Inflammatory macrophage (primary cell): ENCODE measurements around the gene BOLA2B.
A peak's percentile ranks its signal among the peaks of the same experiment; 100 is the strongest.
"Not testable (repeated sequence)": the region's sequence is repeated elsewhere in the genome, so short reads cannot be mapped to it uniquely, and the experiment has no call there.

Source experiments
- DNase-seq, 2 donors: peaks; one replicate each; pipeline ENCODE4 v3.0.0-alpha.2; 2020 to 2022

Gene BOLA2B

GRCh38 chr16:30184096-30184890 lies 9.2 kb downstream of the BOLA2B start:
- DNase-seq = peak; percentile 43 to 49

DNA sequence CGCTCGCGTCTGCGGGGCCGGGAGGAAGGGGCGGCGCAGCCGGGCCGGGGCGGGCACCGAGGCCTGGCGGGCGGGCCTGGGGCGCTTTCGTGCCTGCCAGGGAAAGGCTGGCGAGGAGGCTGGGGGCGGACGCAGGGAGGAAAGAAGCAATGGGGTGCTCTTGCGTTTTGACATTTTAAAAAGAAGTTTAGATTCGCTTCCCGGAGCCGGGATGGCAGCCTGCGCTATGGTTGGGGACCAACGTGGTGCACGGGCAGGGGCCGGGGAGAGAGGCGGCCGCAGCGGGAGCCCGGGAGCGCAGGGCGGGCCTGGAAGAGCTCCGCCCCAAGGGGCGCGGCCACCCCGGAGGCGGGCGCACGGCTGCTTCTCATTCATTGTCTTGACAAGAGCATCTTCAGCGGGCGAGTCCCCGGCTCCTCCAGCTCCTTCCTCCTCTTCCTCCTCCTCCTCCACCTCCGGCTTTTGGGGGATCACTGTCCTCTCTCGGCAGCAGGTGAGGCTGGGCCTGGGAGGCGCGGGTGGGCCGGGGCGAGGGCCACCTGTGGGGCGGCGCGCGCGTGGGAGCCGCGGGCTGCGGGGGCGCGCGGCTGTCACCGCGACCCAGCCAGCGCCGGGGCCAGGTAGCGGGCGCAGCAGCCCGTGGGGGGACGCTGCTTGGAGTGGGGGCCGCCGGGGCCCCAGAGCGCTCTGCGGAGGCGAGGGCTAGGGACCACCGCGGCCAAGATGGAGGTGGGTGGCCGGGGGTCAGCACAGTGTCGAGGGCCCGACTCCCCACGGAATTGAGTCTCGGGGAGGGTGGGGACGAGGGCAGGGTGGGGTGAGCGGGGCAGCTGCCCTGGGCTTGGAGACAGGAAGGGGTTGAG lies 10.0 kb downstream of the BOLA2B start, which contains the start of gene CORO1A:
Gene CORO1A, plus strand, starts transcription at position 370 of the 863 bp plus-strand sequence. CDS start 1,608 bp downstream, outside the sequence.
- DNase-seq = peak; percentile 73 to 81

DNA sequence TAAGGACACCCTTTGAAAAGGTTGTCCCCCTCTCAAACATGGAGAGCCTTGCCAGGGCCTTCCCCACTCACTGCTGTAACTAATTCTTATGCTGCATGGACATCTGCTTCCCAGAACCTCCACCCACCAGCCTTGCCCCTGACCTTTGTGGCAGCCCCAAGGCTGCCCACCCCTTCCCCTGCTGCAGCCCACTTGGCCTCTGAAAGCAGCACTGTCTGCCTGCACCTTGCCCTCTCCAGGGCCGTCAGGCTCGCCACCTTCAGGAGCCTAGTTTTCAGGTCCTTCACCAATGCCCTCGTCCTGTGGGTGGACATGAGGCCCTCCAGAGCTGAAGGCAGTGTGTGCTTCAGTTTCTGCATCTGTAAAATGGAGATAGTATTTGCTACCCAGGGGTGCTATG lies 12.7 kb downstream of the BOLA2B start:
- DNase-seq = peak in 1 of 2 donors; percentile 26

DNA sequence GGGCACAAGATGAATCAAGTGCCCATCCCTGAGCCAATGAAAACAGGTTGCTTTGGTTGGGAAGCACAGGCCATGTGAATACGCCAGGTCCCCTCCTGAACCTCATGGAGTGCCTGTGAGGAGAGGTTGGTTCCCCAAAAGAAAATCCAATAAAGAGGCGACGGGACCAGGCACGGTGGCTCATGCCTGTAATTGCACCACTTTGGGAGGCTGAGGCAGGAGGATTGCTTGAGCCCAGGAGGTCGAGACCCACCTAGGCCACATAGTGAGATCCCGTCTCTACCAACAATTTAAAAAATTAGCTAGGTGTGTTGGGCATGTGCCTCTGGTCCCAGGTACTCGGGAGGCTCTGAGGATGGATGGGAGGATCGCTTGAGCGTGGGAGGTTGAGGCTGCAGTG lies 13.5 kb downstream of the BOLA2B start:
- DNase-seq = no peak

- no peak for DNase-seq
Measured at GRCh38 chr16:30179195-30179594, 14.3 kb downstream of the BOLA2B start.

DNA sequence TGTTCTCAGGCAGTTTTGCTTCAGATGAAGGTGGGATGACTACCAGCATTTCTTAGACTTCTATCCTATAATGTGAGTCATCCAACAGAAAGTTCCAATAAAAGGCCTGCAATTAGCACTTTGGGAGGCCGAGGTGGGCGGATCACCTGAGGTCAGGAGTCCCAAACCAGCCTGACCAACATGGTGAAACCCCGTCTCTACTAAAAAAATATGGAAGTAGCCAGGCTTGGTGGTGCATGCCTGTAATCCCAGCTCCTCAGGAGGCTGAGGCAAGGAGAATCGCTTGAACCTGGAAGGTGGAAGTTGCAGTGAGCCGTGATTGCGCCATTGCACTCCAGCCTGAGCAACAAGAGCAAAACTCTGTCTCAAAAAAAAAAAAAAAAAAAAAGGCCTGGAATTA lies 16.6 kb downstream of the BOLA2B start:
- peak; percentile 35 to 59 for DNase-seq

DNA sequence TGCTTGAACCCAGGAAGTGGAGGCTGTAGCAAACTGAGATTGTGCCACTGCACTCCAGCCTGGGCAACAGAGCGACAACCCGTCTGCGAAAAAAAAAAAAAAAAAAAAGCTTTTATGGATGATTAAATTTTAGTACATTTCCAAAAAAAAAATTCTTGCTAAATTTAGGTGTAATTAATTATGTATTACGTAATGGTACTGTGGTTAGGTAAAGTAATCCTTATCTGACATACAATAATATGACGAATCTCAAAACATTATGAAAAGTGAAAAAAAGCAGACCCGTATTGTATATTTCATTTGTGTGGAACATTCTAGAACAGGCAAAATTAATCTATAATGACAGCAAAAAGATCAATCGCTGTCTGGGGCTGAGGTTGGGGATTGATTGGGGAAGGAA lies 20.4 kb downstream of the BOLA2B start:
- DNase-seq = no peak

GRCh38 chr16:30170145-30170544 lies 23.3 kb downstream of the BOLA2B start:
- DNase-seq = not testable (repeated sequence)

DNA sequence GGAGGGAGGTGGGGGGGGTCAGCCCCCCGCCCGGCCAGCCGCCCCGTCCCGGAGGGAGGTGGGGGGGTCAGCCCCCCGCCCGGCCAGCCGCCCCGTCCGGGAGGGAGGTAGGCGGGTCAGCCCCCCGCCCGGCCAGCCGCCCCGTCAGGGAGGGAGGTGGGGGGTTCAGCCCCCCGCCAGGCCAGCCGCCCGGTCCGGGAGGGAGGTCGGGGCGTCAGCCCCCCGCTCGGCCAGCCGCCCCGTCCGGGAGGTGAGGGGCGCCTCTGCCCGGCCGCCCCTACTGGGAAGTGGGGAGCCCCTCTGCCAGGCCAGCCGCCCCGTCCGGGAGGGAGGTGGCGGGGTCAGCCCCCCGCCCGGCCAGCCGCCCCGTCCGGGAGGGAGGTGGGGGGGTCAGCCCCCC lies 24.1 kb downstream of the BOLA2B start:
- not testable (repeated sequence) for DNase-seq

DNA sequence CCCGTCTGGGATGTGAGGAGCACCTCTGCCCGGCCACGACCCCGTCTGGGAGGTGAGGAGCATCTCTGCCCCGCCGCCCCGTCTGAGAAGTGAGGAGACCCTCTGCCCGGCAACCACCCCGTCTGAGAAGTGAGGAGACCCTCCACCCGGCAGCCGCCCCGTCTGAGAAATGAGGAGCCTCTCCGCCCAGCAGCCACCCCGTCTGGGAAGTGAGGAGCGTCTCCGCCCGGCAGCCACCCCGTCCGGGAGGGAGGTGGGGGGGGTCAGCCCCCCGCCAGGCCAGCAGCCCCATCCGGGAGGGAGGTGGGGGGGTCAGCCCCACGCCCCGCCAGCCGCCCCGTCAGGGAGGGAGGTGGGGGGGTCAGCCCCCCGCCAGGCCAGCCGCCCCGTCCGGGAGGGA lies 24.7 kb downstream of the BOLA2B start:
- DNase-seq = not testable (repeated sequence)

- DNase-seq = peak; percentile 82 to 88
Measured at GRCh38 chr16:30166202-30166902, 27.1 kb downstream of the BOLA2B start.

DNA sequence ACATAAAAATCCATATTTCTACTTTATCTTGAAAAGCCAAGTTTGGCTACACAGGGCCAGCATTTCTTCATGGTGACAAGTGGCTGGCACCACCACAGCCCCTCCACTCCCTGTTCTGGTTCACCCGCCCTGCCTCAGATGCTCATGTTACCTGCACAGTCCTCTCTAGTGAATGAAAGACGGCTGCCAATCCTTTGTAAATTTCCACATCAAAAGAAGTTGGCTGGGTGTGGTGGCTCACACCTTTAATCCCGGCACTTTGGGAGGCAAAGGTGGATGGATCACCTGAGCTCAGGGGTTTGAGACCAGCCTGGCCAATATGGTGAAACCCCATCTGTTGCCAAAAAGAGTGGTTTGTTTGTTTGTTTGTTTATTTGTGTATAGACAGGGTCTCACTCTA lies 29.9 kb downstream of the BOLA2B start:
- DNase-seq = no peak

GRCh38 chr16:30157214-30157613 lies 36.3 kb downstream of the BOLA2B start:
- DNase-seq = no peak

DNA sequence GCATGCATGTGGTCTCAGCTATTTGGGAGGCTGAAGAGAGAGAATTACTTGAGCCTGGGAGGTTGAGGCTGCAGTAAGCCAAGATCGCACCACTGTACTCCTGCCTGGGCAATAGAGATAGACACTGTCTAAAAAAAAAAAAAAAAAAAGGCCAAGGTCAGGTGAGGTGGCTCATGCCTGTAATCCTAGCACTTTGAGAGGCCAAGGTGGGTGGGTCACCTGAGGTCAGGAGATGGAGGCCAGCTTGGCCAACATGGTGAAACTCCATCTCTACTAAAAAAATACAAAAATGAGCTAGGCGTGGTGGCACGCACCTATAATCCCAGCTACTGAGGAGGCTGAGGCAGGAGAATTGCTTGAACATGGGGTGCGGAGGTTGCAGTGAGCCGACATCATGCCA lies 38.3 kb downstream of the BOLA2B start:
- DNase-seq = no peak

GRCh38 chr16:30152517-30152916 lies 40.9 kb downstream of the BOLA2B start:
- no peak for DNase-seq

DNA sequence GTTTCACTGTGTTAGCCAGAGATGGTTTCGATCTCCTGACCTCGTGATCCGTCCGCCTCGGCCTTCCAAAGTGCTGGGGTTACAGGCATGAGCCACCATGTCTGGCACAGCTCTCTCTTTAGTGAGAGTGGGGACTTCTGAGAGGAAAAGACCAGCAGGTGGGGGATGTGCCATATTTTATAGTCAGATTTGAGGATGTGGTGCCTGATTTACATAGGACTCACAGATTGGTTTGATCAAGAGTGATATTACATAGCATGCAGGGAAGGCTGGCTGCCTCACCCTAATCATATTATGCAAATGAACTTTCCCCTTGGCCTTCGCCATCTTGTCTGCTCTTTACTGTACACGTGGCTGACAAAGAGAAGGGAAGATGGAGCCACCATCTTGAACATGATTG lies 42.4 kb downstream of the BOLA2B start:
- no peak for DNase-seq

DNA sequence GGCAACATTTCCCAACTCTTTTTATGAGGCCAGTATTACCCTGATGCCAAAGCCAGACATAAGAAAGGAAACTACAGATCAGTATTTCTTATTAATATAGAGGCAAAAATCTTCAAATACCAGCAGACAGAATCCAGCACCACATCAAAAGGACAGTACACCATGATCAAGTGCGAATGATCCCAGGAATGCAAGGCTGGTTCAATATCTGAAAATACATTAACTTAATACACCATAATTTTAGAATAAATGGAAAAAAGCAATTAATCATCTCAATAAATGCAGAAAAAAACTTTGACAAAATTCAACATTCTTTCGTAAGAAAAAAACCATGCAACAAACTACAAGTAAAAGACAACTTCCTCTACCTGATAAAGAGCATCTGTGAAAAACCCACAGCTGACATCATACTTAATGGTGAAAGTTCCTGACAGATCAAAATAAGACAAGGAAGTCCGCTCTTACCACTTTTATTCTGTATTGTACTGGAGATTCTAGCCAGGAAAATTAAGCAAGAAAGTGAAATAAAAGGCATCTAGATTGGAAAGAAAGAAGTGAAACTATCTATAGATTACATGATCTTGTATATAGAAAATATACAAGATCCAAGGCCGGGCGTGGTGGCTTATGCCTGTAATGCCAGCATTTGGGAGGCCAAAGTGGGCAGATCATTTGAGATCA lies 44.1 kb downstream of the BOLA2B start:
- peak; percentile 67 to 90 for DNase-seq

DNA sequence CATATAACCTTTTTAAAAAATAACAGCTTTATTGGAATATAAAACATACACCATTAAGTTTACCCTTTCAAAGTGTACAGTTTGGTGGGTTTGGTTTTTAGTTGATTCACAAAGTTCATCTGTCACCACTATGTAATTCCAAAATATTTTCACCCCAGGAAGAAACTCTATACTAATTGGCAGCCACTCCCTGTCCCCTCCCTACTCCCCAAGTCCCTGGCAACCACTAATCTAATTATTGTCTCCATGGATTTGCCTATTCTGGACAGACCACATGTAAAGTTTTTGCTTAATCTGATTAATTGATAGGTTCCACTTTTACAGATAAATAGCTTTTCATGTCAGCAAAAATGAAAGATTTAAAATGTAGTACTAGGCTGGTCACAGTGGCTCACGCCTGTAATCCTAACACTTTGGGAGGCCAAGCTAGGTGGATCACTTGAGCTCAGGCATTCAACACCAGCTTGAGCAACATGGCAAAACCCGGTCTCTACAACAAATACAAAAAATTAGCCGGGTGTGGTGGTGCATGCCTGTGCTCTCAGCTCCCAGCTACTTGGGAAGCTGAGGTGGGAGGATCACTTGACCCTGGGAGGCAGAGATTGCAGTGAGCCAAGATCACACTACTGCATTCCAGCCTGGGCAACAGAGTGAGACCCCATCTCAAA lies 45.5 kb downstream of the BOLA2B start:
- DNase-seq = no peak

GRCh38 chr16:30145657-30146056 lies 47.8 kb downstream of the BOLA2B start:
- no peak for DNase-seq

DNA sequence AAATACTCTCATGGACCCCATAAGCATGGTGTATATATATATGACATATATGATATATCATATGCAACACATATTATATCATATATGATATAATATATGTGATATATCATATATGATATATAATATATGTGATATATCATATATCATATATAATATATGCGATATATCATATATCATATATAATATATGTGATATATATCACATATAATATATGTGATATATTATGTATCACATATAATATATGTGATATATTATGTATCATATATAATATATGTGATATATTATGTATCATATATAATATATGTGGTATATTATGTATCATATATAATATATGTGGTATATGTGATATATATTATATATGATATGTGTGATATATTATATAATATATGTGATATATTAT lies 48.5 kb downstream of the BOLA2B start:
- no peak for DNase-seq

DNA sequence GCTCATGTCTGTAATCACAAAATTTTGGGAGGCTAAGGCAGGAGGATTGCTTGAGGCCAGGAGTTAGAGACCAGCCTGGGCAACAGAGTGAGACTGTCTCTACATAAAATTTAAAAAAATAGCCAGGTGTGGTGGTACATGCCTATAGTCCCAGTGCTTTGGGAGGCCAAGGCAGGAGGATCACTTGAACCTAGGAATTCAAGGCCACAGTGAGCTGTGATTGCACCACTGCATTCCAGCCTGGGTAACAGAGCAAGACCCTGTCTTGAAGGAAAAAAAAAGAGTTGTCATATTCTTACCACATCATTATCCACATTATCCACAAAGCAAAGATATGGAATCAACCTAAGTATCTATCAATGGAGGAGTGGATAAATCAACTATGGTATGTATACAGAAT lies 49.4 kb downstream of the BOLA2B start:
- DNase-seq = no peak

DNA sequence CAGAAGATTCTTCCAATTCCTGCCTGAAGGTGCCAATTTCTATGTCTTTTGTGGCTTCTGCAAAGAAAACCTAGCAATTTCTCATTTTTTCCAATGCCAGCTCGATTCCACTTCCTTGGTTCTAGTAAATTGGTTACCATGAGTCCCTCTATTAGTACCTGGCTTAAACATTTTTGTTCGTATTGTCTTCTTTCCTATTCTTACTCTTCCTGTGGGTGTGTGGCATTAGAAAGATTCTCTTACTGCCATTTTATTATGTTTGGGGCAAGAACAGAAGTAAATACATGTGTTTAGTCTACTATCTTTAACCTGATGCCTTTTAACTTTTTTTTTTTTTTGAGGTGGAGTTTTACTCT lies 50.1 kb downstream of the BOLA2B start:
- no peak for DNase-seq
